Skeletal muscle satellite cell (primary cell): ENCODE data around the gene ABHD12. TPM values are rescaled to one million over a fixed set of nuclear protein-coding genes. Genes with fewer than 3 reads are reported as not detected.

Experiments used
- H3K27me3 ChIP-seq: 2 replicates; pipeline ENCODE4 v1.7.0; 2013; ENCODE audit warnings: low read length; ENCODE audit not compliant: control insufficient read depth, insufficient read depth
- H3K36me3 ChIP-seq: 2 replicates; pipeline ENCODE4 v1.7.0; 2013; ENCODE audit warnings: mild to moderate bottlenecking, control low read depth, low read length; ENCODE audit not compliant: insufficient read depth
- H3K4me1 ChIP-seq: 2 replicates; pipeline ENCODE4 v1.7.0; 2013; ENCODE audit warnings: low read length; ENCODE audit not compliant: control insufficient read depth, insufficient read depth
- H3K4me2 ChIP-seq: 2 replicates; pipeline ENCODE4 v1.7.0; 2013; ENCODE audit warnings: mild to moderate bottlenecking, low read length
- H3K4me3 ChIP-seq: 2 replicates; pipeline ENCODE4 v1.7.0; 2013; ENCODE audit warnings: low read length
- H3K9ac ChIP-seq: 2 replicates; pipeline ENCODE4 v1.7.0; 2013; ENCODE audit warnings: mild to moderate bottlenecking, low read depth, low read length, moderate library complexity
- H3K9me3 ChIP-seq: replicated peaks from 2 replicates; pipeline ENCODE4 v1.7.0; 2013; ENCODE audit warnings: mild to moderate bottlenecking, control low read depth, low read length
- total RNA-seq: library from RNA; depleted of rRNA; stranded (reverse); fragments of >200 nt; gene quantifications from 2 replicates; pipeline ENCODE4 v1.2.3, GENCODE V29; 2012; rRNA removed

Gene ABHD12
- 18.0 and 24.9 TPM in 2 replicates for total RNA-seq

GRCh38 chr20:25390538-25391528 is at the start of gene ABHD12:
ABHD12 (minus strand) TSS chr20:25390835; CDS start chr20:25390703, 132 bp downstream.
- no peaks in the 10 kb centered on the region for H3K9me3 ChIP-seq
- no peaks in the 10 kb centered on the region for H3K27me3 ChIP-seq
- H3K9ac ChIP-seq: peak within 1 kb of the TSS; percentile 90
- H3K4me1 ChIP-seq: peaks cover 4% of the 10 kb centered on the region
- peaks cover 6% of the 10 kb centered on the region for H3K36me3 ChIP-seq
- H3K4me3 ChIP-seq: peak within 1 kb of the TSS; percentile 95
- peak within 1 kb of the TSS; percentile 98 for H3K4me2 ChIP-seq

- Histone ChIP-seq H3K4me2 (no peak overlapping the region), H3K9me3 (no peaks in the 10 kb centered on the region), H3K9ac (no peak overlapping the region), H3K27me3 (no peaks in the 10 kb centered on the region), H3K4me1 (no peaks in the 10 kb centered on the region), H3K4me3 (no peak overlapping the region), H3K36me3 (no peaks in the 10 kb centered on the region)
Observed at GRCh38 chr20:25439328-25439727, 48.7 kb upstream of the ABHD12 start.

GRCh38 chr20:25437153-25437581 is 46.5 kb upstream of the ABHD12 start:
- Histone ChIP-seq H3K4me2 (no peak overlapping the region), H3K9ac (no peak overlapping the region), H3K36me3 (no peaks in the 10 kb centered on the region), H3K27me3 (no peaks in the 10 kb centered on the region), H3K4me1 (no peaks in the 10 kb centered on the region), H3K9me3 (no peaks in the 10 kb centered on the region), H3K4me3 (no peak overlapping the region)

DNA sequence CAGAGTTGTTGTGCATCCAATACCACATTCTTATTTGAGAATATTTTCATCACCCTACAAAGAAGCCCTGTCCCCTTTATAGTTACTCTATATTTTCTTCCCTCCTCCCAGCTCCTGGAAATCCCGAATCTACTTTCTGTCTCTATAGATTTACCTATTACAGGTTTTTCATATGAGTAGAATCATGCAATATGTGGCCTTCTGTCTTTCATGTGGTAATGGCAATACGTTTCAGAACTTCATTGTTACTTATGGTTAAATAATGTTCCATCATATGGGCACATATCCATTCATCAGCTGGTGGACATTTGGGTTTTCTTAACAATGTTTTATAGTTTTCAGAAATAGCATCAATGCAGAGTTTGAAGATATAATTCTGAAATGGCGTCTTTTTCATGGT is 33.9 kb upstream of the ABHD12 start:
- no peak overlapping the region for H3K9ac ChIP-seq

DNA sequence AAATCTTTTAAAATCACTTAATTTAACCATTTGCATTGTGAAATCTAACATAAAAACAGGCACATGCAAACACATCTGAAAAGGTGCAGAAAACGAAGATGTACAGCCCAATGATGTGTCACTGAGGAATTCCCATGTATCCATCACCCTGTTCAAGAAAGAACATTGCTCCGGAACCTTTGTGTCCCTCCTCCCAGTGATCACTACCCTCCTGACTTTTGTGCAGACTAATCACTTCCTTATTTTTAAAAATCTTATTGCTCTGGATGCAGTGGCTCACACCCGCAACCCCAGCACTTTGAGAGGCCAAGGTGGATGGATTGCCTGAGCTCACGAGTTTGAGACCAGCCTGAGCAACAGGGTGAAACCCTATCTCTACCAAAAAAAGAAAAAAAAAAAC is 31.4 kb upstream of the ABHD12 start:
- Histone ChIP-seq H3K4me2 (no peak overlapping the region), H3K4me1 (peaks cover 9% of the 10 kb centered on the region), H3K36me3 (peaks cover 14% of the 10 kb centered on the region), H3K4me3 (no peak overlapping the region), H3K9me3 (no peaks in the 10 kb centered on the region), H3K27me3 (no peaks in the 10 kb centered on the region), H3K9ac (no peak overlapping the region)

More for the DNA sequence above, 33.9 kb upstream of the ABHD12 start:
- no peak overlapping the region for H3K4me2 ChIP-seq
- H3K27me3 ChIP-seq: no peaks in the 10 kb centered on the region
- no peak overlapping the region for H3K4me3 ChIP-seq
- H3K36me3 ChIP-seq: peaks cover 4% of the 10 kb centered on the region
- H3K4me1 ChIP-seq: no peaks in the 10 kb centered on the region
- H3K9me3 ChIP-seq: no peaks in the 10 kb centered on the region

- Histone ChIP-seq H3K4me2 (no peak overlapping the region), H3K27me3 (no peaks in the 10 kb centered on the region), H3K9me3 (no peaks in the 10 kb centered on the region), H3K4me1 (peaks cover 9% of the 10 kb centered on the region), H3K4me3 (no peak overlapping the region), H3K36me3 (peaks cover 14% of the 10 kb centered on the region), H3K9ac (no peak overlapping the region)
Observed at GRCh38 chr20:25421102-25421501, 30.5 kb upstream of the ABHD12 start.

DNA sequence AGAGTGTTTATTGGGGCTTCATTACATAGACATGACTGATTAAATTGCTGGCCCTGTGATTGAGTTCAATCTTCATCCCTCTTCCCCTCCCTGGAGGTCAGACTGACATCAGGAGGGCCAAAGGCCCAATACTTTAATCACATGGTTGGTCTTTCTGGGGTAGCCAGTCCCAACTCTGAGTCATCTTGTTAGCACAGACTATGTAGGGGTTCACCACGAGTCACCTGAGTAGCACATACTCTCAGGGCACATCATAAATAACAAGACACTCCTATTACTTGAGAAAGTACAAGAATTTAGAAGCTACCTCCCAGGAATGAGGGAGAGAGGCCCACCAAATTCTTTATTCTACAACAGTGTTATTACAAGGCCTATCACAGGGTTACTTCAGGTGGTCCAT is 28.1 kb upstream of the ABHD12 start:
- peaks cover 9% of the 10 kb centered on the region for H3K4me1 ChIP-seq
- H3K36me3 ChIP-seq: peaks cover 17% of the 10 kb centered on the region
- H3K9me3 ChIP-seq: no peaks in the 10 kb centered on the region
- no peak overlapping the region for H3K4me3 ChIP-seq
- no peaks in the 10 kb centered on the region for H3K27me3 ChIP-seq
- no peak overlapping the region for H3K4me2 ChIP-seq
- H3K9ac ChIP-seq: no peak overlapping the region

DNA sequence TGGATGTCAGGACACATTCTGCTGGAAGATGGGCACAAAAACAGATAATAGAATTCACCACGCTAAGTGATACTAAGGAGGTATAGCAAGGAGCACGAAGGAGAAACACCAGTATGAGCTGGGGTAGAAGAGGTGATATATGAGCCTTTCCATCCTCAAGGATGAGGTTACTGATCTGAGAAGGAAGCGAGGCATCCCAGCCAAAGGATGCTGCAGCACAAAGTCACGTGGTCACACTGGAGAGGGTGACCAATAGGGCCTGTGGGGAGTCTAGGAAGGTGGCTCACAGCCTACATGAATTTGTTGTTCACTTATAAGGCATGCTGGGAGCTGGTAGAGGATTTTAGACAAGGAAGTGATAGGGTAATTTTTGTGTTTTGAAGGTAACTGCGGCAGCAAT is 18.3 kb upstream of the ABHD12 start:
- Histone ChIP-seq H3K9ac (peak overlapping the region; percentile 87), H3K4me3 (peak overlapping the region; percentile 84), H3K4me1 (peaks cover 16% of the 10 kb centered on the region), H3K9me3 (no peaks in the 10 kb centered on the region), H3K36me3 (no peaks in the 10 kb centered on the region), H3K27me3 (no peaks in the 10 kb centered on the region), H3K4me2 (peak overlapping the region; percentile 86)

GRCh38 chr20:25408170-25408547 is 17.5 kb upstream of the ABHD12 start:
- H3K4me1 ChIP-seq: peaks cover 16% of the 10 kb centered on the region
- no peaks in the 10 kb centered on the region for H3K27me3 ChIP-seq
- peak overlapping the region; percentile 86 for H3K4me2 ChIP-seq

DNA sequence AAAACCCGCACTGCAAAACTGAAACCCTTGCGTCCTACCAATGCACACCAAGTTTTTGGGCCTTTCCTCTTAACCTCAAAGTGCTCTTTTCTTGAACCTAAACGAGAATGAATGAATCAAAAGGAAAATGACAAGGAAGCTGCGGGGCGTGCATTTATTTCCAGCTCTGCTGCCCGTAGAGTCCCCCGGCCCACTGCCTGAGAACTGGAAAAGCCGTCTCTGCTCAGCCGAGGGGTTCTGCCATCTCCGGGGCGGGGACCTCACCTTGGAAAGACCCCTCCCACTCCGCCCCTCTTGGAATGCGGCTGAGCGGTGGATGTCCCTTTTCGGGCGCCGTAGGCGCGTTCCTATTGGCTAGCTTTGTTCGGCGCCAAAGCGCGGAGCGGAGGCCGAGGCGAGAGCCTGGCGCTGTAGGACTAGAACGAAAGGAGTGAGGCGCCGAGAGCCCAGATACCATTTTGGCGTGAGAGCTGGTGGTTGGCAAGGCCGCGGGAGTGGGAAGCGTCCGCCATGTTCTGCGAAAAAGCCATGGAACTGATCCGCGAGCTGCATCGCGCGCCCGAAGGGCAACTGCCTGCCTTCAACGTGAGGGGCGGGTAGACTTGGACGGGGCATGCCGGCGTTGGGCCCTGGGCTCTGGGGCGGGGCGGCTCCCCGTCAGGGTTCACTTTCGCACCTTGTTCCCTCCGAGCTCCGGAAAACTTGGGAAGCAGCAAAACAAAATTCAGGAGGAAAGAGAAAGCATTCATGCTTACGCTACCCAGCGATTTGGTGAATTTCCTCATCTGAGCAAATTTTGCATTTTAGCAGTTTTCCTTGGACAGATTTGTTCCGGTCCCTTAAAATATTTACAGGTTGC is 16.9 kb upstream of the ABHD12 start, which contains the start of gene GINS1:
TSS of gene GINS1 (plus strand) at position 363 of the 859 bp plus-strand sequence. CDS start at position 511, 148 bp downstream.
- peaks cover 6% of the 10 kb centered on the region for H3K9me3 ChIP-seq
- H3K4me2 ChIP-seq: peak within 1 kb of the TSS; percentile 86
- H3K9ac ChIP-seq: peak within 1 kb of the TSS; percentile 87
- peaks cover 16% of the 10 kb centered on the region for H3K4me1 ChIP-seq
- peak within 1 kb of the TSS; percentile 84 for H3K4me3 ChIP-seq
- no peaks in the 10 kb centered on the region for H3K36me3 ChIP-seq
- no peaks in the 10 kb centered on the region for H3K27me3 ChIP-seq

More at GRCh38 chr20:25408170-25408547, 17.5 kb upstream of the ABHD12 start:
- Histone ChIP-seq H3K9ac (peak overlapping the region; percentile 87), H3K4me3 (peak overlapping the region; percentile 84), H3K9me3 (peaks cover under 1% of the 10 kb centered on the region), H3K36me3 (no peaks in the 10 kb centered on the region)

- Histone ChIP-seq H3K4me2 (no peak overlapping the region), H3K36me3 (no peaks in the 10 kb centered on the region), H3K9ac (no peak overlapping the region), H3K27me3 (no peaks in the 10 kb centered on the region), H3K9me3 (peaks cover 8% of the 10 kb centered on the region), H3K4me1 (peaks cover 3% of the 10 kb centered on the region), H3K4me3 (no peak overlapping the region)
Observed at GRCh38 chr20:25402583-25402982, 11.9 kb upstream of the ABHD12 start.
